Germinal center (tissue), 1 donor: ENCODE data around the gene ITGBL1.

Experiments used
- DNase-seq: peaks from one replicate; pipeline ENCODE4 v3.0.0; 2012; ENCODE audit warnings: mixed read lengths, low spot score

The ITGBL1 gene

DNA sequence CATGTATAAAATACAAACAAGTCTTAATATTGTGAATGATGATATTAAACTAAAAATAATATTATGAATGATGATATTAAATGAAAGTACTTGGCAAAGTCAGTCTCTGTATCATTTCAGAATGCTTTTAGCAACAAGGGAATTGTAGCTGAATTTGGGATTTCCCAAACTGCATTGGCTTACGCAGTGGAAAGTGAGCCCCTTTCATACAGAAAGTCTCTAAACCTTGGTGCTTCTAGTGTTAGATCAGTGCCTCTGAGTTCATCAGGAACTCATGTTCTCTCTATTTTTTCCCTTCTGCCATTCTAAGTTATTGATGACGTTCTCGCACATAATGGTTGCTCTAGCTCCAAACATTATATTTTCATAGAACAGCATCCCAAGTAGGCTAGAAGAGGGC lies 300.0 kb downstream of the ITGBL1 start:
- DNase-seq = no peak

DNA sequence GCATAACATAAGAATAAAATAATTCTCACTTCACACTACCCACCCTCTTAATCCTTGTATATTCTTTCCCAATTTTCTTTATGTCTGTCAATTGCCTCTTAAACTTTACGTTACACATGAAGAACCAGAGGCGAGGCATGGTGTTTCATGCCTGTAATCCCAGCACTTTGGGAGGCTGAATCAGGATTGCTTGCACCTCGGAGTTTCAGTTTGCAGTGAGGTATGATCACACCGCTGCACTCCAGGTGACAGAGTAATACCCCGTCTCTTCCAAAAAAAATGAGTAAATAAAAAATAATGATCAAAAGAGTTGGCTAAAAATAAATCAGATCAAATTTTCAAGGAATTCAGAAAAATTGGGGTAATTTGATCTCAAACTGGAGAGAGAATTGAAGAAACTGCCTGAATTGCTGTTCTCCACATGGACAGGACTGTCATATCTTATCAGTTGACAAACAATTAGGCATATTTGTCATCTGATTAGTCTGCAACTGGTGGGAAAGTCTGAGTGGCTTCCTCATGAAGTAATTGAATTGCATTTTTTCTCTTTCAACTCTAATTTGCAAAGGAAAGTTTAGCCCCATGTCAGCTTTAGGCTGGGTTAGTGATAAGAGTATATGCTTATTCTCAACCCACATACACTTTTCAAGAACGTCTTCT lies 302.9 kb downstream of the ITGBL1 start:
- no peak for DNase-seq

DNA sequence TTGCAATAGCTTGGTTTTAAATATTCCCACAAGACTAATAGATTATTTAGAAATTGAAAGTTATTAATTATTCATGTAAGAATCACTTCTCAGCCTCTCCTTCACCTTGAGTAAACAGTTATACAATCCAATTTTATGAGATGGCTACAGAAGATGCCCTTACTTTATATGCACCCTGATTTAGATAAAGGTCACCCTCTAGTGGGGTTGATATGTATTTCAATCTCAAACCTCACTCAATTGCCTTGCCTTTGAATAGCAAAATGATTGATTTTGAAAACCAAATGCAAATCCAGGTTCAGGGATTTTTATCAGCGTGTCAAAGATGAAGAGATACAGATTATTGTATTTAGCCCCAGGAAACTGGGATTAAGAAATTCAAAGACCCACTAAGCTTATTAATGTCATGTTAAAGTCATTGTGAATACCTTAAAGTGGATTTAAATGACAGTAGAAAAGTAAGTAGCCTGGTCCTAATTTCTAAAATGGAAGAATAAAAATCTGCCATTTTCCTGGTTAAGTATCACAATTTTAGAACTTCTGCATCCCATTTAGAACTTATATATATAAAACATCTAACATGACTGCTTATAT lies 305.1 kb downstream of the ITGBL1 start:
- peak; percentile 4 for DNase-seq

DNA sequence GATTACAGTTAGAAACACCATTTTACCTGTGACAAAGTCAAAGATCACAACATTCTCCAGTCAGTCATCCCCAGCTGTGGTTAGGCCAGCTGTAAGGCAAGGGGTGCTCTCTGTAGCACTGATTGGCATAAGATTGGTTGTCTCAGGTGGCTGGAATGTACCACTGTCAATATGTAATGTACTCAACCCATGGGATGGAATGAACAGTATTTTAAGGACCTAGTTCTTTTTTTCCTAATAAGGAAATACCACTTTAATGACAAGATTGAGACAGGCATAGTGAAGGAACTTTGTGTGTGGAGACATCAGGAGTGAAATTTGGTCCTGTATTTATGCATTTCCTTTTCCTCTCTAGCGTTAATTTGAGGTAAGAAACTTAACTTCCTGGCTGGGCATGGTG lies 310.7 kb downstream of the ITGBL1 start:
- no peak for DNase-seq
